D721Med (cell line): Measurements from ENCODE around the gene GPX2.
A peak's percentile ranks its signal among the peaks of the same experiment; 100 is the strongest.

Experiments
- DNase-seq: peaks from one replicate; pipeline ENCODE4 v3.0.0; 2011; ENCODE audit warnings: low spot score; ENCODE audit not compliant: insufficient read length
- FAIRE-seq: peaks from 2 replicates; lab custom pipeline; 2011; peaks lifted over from hg19 to GRCh38; lab: Jason Lieb, UNC
- TF ChIP-seq, protein P1 (sequence below): IDR thresholded peaks from 2 replicates; pipeline ENCODE4 v1.5.1; 2012; ENCODE audit warnings: mild to moderate bottlenecking, control low read depth; ENCODE audit not compliant: insufficient read depth; ENCODE audit errors: missing control alignments

GPX2 gene

GRCh38 chr14:64940336-64940910, 2.1 kb downstream of the GPX2 start:
- DNase-seq (no peak), FAIRE-seq (no peak)
- TF ChIP-seq, protein P1, sequence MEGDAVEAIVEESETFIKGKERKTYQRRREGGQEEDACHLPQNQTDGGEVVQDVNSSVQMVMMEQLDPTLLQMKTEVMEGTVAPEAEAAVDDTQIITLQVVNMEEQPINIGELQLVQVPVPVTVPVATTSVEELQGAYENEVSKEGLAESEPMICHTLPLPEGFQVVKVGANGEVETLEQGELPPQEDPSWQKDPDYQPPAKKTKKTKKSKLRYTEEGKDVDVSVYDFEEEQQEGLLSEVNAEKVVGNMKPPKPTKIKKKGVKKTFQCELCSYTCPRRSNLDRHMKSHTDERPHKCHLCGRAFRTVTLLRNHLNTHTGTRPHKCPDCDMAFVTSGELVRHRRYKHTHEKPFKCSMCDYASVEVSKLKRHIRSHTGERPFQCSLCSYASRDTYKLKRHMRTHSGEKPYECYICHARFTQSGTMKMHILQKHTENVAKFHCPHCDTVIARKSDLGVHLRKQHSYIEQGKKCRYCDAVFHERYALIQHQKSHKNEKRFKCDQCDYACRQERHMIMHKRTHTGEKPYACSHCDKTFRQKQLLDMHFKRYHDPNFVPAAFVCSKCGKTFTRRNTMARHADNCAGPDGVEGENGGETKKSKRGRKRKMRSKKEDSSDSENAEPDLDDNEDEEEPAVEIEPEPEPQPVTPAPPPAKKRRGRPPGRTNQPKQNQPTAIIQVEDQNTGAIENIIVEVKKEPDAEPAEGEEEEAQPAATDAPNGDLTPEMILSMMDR: no peak

GRCh38 chr14:64939817-64940190, 2.7 kb downstream of the GPX2 start:
- TF ChIP-seq, protein P1: no peak
- FAIRE-seq: no peak
- no peak for DNase-seq

- FAIRE-seq (no peak), DNase-seq (no peak)
- TF ChIP-seq, protein P1: no peak
Observed at GRCh38 chr14:64938972-64939816, 3.4 kb downstream of the GPX2 start.

- no peak for FAIRE-seq
- DNase-seq: no peak
- TF ChIP-seq, protein P1: peak; percentile 31
Observed at GRCh38 chr14:64937821-64938193, 4.7 kb downstream of the GPX2 start.

DNA sequence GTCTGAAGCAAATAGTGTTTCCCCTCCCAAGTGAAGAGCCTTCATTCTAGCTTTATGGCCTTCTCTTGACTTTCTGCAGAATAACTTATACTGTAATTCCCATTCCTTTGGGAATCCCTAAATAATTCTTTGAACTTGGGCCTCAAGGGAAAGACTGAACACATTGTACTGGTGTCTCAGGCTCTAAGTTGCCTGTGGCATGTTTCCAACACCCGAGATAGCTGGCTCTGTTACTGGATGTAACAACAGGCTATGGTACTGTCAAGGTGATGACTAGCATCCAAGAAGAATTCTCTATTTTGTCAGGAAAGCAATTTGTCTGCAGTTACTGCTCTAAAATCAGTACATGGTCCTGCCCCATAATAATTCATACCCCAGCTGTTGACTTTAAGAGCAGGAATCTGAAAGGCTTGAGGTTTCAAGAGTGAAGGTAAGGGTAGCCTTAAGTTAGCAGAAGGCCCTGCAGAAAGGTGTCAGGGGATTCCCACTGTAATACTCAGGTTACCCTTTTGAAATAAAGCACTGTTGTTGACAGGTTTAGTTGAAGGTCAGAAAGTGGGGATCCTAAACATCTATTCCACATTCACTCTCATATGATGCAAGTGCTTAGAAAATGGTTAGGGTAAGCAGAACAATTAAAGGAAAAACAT, 5.2 kb downstream of the GPX2 start:
- TF ChIP-seq, protein P1: no peak
- FAIRE-seq: no peak

DNA sequence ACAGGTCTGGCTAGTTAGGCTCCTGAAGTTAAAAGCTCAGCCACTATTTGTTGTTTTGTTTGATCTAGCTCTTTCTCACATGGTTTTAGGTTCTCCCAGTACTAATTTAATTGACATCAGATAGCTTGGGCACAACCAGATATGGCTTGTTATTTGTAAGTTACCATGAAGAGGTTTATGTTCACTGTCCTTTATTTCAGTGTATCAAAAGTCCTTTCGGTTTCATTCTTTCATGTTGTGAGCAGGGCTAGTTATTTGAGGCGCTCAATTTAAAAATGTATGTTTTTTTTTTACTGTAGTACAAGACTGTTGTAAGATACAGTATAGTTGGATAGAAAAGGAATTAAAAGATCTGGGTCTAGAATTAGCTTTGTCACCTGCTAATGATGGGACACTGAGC, 7.0 kb downstream of the GPX2 start:
- DNase-seq (no peak), FAIRE-seq (no peak)
- TF ChIP-seq, protein P1: no peak

More for the DNA sequence above, 5.2 kb downstream of the GPX2 start:
- DNase-seq: no peak
